GM23338 (cell line): Measurements from ENCODE around the gene HS1BP3. TPM values are rescaled to one million over a fixed set of nuclear protein-coding genes. Genes with fewer than 3 reads are reported as not detected.

Experiments used
- ATAC-seq: fragments of 200-7000 bp; cut with Tn5 transposase; 3 replicates; pipeline ENCODE4 v1.9.1; 2020
- DNase-seq: peaks from one replicate; pipeline ENCODE4 v3.0.0-alpha.2; 2015; ENCODE audit warnings: low spot score
- H2AFZ ChIP-seq: fragments of 200-600 bp; sonication (generic); 2 replicates; pipeline ENCODE4 v1.8.0; 2016; ENCODE audit warnings: antibody characterized with exemption, mild to moderate bottlenecking, moderate library complexity
- H3F3A ChIP-seq: fragments of 200-600 bp; sonication (generic); replicated peaks from 2 replicates; pipeline ENCODE4 v1.8.0; 2017; ENCODE audit warnings: antibody characterized with exemption, mixed run types, low read depth
- H3K27ac ChIP-seq: fragments of 200-600 bp; sonication (generic); 2 replicates; pipeline ENCODE4 v1.6.1; 2016; ENCODE audit warnings: low read depth
- H3K27me3 ChIP-seq: fragments of 200-600 bp; sonication (generic); 2 replicates; pipeline ENCODE4 v1.8.0; 2016; ENCODE audit warnings: mild to moderate bottlenecking, mixed run types, moderate library complexity; ENCODE audit not compliant: insufficient read depth
- H3K36me3 ChIP-seq: fragments of 200-600 bp; sonication (generic); 2 replicates; pipeline ENCODE4 v1.8.0; 2016; ENCODE audit warnings: mild to moderate bottlenecking; ENCODE audit not compliant: insufficient read depth
- H3K4me1 ChIP-seq: fragments of 200-600 bp; sonication (generic); 2 replicates; pipeline ENCODE4 v1.8.0; 2016; ENCODE audit warnings: mild to moderate bottlenecking, moderate library complexity; ENCODE audit not compliant: insufficient read depth
- H3K4me2 ChIP-seq: fragments of 200-600 bp; sonication (generic); 2 replicates; pipeline ENCODE4 v1.7.1; 2017; ENCODE audit warnings: mixed run types
- H3K4me3 ChIP-seq: fragments of 200-600 bp; sonication (generic); 2 replicates; pipeline ENCODE4 v1.6.1; 2016; ENCODE audit warnings: mixed run types
- H3K79me2 ChIP-seq: fragments of 200-600 bp; sonication (generic); replicated peaks from 2 replicates; pipeline ENCODE4 v1.8.0; 2017; ENCODE audit warnings: mild to moderate bottlenecking; ENCODE audit not compliant: insufficient read depth
- H3K9me2 ChIP-seq: fragments of 200-600 bp; sonication (generic); 2 replicates; pipeline ENCODE4 v1.8.0; 2017; ENCODE audit not compliant: insufficient read depth
- H4K20me1 ChIP-seq: fragments of 200-600 bp; sonication (generic); replicated peaks from 2 replicates; pipeline ENCODE4 v1.8.0; 2017; ENCODE audit warnings: mild to moderate bottlenecking; ENCODE audit not compliant: insufficient read depth
- H3K27ac Mint-ChIP-seq: 2 replicates; pipeline ENCODE4 v1.8.0; 2020; ENCODE audit warnings: inconsistent platforms, mild to moderate bottlenecking, moderate library complexity, mixed read lengths
- H3K27me3 Mint-ChIP-seq: 3 replicates; pipeline ENCODE4 v1.8.0; 2022; ENCODE audit warnings: low read depth, mild to moderate bottlenecking, moderate library complexity, mixed read lengths, inconsistent platforms; ENCODE audit not compliant: insufficient read depth, poor library complexity
- H3K36me3 Mint-ChIP-seq: 3 replicates; pipeline ENCODE4 v1.8.0; 2021; ENCODE audit warnings: low read depth, mild to moderate bottlenecking, inconsistent platforms, moderate library complexity, mixed read lengths
- H3K4me1 Mint-ChIP-seq: 3 replicates; pipeline ENCODE4 v1.8.0; 2020; ENCODE audit warnings: mild to moderate bottlenecking, inconsistent platforms, mixed read lengths
- H3K4me3 Mint-ChIP-seq: 3 replicates; pipeline ENCODE4 v1.8.0; 2021; ENCODE audit warnings: moderate library complexity, mild to moderate bottlenecking, inconsistent platforms, mixed read lengths
- H3K9me3 Mint-ChIP-seq: 3 replicates; pipeline ENCODE4 v1.8.0; 2020; ENCODE audit warnings: moderate library complexity, mild to moderate bottlenecking, inconsistent platforms, mixed read lengths
- EZH2 ChIP-seq: fragments of 200-600 bp; sonication (generic); IDR thresholded peaks from one replicate; pipeline ENCODE4 v1.8.0; 2017; ENCODE audit warnings: antibody characterized with exemption, mild to moderate bottlenecking, low read depth; ENCODE audit not compliant: unreplicated experiment
- EZH2phosphoT487 ChIP-seq: fragments of 200-600 bp; sonication (generic); IDR thresholded peaks from one replicate; pipeline ENCODE4 v1.8.1; 2018; ENCODE audit warnings: antibody characterized with exemption; ENCODE audit not compliant: unreplicated experiment
- NANOG ChIP-seq: IDR thresholded peaks from 2 replicates; pipeline ENCODE4 v1.6.1; 2016; ENCODE audit warnings: antibody characterized with exemption, borderline replicate concordance
- POLR2AphosphoS5 ChIP-seq: IDR thresholded peaks from 2 replicates; pipeline ENCODE4 v1.6.1; 2016; ENCODE audit warnings: antibody characterized with exemption, low read depth
- STAT1 ChIP-seq: IDR thresholded peaks from one replicate; pipeline ENCODE4 v1.6.1; 2016; ENCODE audit warnings: antibody characterized with exemption; ENCODE audit not compliant: unreplicated experiment
- ZNF114 ChIP-seq: fragments of 250-450 bp; sonication (Bioruptor Pico); IDR thresholded peaks from 2 replicates; pipeline ENCODE4 v1.5.0; 2020; ENCODE audit warnings: mild to moderate bottlenecking, moderate library complexity
- ZNF331 ChIP-seq: fragments of 250-450 bp; sonication (Bioruptor Pico); IDR thresholded peaks from 2 replicates; pipeline ENCODE4 v1.5.0; 2020; ENCODE audit warnings: low read depth, mild to moderate bottlenecking, moderate library complexity
- polyA plus RNA-seq: library from polyadenylated mRNA; unstranded; fragments of >200 nt; fragmentation: Nextera tagmentation; extraction: Ambion mirVana; gene quantifications from 2 replicates; pipeline ENCODE4 v1.2.1, GENCODE V29; 2016
- total RNA-seq: library from RNA; depleted of rRNA; stranded (reverse); fragments of >200 nt; shearing (Covaris generic); gene quantifications from 2 replicates; pipeline ENCODE4 v1.2.3, GENCODE V29; 2014
- TF ChIP-seq, protein P1 (sequence below): IDR thresholded peaks from one replicate; pipeline ENCODE4 v1.6.1; 2018; ENCODE audit warnings: antibody characterized with exemption; ENCODE audit not compliant: unreplicated experiment

Gene HS1BP3
- total and polyA plus RNA-seq, 2 experiments from 2014 or later = 7.2 to 15.0 TPM

DNA sequence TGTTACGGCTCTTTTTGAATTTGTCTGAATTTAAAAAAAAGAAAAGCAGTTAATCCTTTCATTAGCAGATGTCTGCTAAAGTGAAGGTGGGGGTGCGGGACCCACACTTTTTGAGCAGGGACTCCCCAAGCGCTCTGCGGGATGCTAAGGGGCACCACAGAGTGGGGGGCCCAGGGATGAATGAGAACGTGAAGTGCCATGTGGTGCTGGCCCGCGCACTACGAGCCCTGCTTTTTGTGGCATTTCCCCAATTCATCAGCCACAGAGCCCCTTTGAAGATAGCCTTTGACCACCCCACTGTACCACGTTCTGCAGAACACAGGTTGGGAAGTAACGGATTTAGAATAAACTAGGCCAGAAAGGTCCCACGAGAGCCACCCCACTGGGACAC, 28.6 kb downstream of the HS1BP3 start:
- H3F3A ChIP-seq = no peaks in the 10 kb centered on the region
- no peak overlapping the region for H2AFZ ChIP-seq
- TF ChIP-seq EZH2phosphoT487 = no peak
- TF ChIP-seq EZH2 = no peak
- TF ChIP-seq STAT1 = no peak
- TF ChIP-seq ZNF331 = no peak
- TF ChIP-seq, protein P1, sequence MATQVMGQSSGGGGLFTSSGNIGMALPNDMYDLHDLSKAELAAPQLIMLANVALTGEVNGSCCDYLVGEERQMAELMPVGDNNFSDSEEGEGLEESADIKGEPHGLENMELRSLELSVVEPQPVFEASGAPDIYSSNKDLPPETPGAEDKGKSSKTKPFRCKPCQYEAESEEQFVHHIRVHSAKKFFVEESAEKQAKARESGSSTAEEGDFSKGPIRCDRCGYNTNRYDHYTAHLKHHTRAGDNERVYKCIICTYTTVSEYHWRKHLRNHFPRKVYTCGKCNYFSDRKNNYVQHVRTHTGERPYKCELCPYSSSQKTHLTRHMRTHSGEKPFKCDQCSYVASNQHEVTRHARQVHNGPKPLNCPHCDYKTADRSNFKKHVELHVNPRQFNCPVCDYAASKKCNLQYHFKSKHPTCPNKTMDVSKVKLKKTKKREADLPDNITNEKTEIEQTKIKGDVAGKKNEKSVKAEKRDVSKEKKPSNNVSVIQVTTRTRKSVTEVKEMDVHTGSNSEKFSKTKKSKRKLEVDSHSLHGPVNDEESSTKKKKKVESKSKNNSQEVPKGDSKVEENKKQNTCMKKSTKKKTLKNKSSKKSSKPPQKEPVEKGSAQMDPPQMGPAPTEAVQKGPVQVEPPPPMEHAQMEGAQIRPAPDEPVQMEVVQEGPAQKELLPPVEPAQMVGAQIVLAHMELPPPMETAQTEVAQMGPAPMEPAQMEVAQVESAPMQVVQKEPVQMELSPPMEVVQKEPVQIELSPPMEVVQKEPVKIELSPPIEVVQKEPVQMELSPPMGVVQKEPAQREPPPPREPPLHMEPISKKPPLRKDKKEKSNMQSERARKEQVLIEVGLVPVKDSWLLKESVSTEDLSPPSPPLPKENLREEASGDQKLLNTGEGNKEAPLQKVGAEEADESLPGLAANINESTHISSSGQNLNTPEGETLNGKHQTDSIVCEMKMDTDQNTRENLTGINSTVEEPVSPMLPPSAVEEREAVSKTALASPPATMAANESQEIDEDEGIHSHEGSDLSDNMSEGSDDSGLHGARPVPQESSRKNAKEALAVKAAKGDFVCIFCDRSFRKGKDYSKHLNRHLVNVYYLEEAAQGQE = no peak
- no peak for TF ChIP-seq NANOG
- no peaks in the 10 kb centered on the region for H3K79me2 ChIP-seq
- peaks cover 6% of the 10 kb centered on the region; the same call in 2 of the 3 replicates for H3K4me1 Mint-ChIP-seq
- no peak overlapping the region for H3K4me2 ChIP-seq
- H3K36me3 Mint-ChIP-seq = no peaks in the 10 kb centered on the region
- H3K27me3 ChIP-seq = no peaks in the 10 kb centered on the region
- H3K27ac ChIP-seq = no peak overlapping the region
- no peaks in the 10 kb centered on the region for H3K36me3 ChIP-seq
- H3K9me3 Mint-ChIP-seq = no peaks in the 10 kb centered on the region
- H3K9me2 ChIP-seq = no peaks in the 10 kb centered on the region
- H3K4me3 ChIP-seq = no peak overlapping the region
- DNase-seq (no peak), ATAC-seq (no peak)
- no peaks in the 10 kb centered on the region for H4K20me1 ChIP-seq
- peaks cover 7% of the 10 kb centered on the region for H3K27me3 Mint-ChIP-seq
- H3K27ac Mint-ChIP-seq = no peak overlapping the region
- H3K4me1 ChIP-seq = no peaks in the 10 kb centered on the region
- no peak overlapping the region for H3K4me3 Mint-ChIP-seq

DNA sequence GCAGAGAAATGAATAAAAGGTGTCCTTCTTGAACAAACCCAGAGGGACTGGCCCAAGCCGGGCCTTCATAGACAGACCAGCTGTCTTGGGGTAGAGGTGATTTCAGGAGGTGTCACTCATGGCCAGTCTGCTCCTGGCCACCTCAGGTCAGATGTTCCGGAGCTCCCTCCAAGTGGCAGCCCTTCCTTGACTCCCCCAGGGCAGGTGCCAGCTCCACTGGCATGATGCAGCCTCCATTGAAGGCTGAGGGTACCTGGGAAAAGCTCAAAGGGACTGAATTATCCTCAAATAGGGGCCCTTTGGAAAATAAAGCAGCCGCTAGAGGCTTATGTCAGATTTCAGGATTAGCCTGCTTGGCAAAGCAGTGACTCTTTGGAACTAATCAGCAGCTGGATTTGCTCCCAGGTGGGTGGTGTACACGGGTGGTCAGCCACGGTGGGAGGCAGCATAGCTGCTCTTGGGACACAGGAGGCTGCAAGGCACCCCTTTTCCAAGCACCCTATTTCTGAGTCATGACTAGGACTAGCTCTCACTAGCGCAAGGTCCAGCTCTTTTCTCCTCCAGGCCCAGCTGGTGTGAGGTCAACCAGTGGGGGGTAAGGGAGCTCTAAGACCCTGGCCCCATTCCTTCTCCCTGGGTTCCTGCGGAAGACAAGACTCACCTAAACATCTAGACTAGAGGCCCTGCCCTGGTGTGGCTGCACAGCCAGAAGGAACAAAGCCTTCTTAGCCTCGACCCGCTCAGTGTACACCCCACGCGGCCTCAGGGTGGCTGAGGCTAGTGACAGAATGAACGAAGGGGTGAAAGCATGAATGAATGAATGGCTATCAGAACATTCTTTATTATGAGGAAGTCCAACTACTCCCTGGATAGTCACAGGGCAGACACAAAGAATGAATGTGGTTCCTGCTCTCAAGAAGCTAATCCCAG, 29.3 kb downstream of the HS1BP3 start:
- no peaks in the 10 kb centered on the region for H3K9me2 ChIP-seq
- no peak overlapping the region for H3K4me3 ChIP-seq
- H3K9me3 Mint-ChIP-seq = no peaks in the 10 kb centered on the region
- no peaks in the 10 kb centered on the region for H3K36me3 Mint-ChIP-seq
- no peaks in the 10 kb centered on the region for H3K36me3 ChIP-seq
- H3K4me2 ChIP-seq = no peak overlapping the region
- H3K27ac Mint-ChIP-seq = no peak overlapping the region
- DNase-seq (no peak), ATAC-seq (no peak)
- peaks cover 7% of the 10 kb centered on the region for H3K27me3 Mint-ChIP-seq
- peaks cover 8% of the 10 kb centered on the region; the same call in 2 of the 3 replicates for H3K4me1 Mint-ChIP-seq
- no peaks in the 10 kb centered on the region for H3K79me2 ChIP-seq
- no peak overlapping the region for H2AFZ ChIP-seq
- no peak overlapping the region for H3K27ac ChIP-seq
- TF ChIP-seq POLR2AphosphoS5 (no peak), STAT1 (no peak), ZNF331 (no peak), EZH2phosphoT487 (no peak), ZNF114 (CRISPR knock-in tag) (no peak), NANOG (no peak)
- TF ChIP-seq, protein P1 = no peak
- H4K20me1 ChIP-seq = no peaks in the 10 kb centered on the region
- H3F3A ChIP-seq = no peaks in the 10 kb centered on the region
- no peak overlapping the region for H3K4me3 Mint-ChIP-seq
- H3K4me1 ChIP-seq = no peaks in the 10 kb centered on the region
- no peaks in the 10 kb centered on the region for H3K27me3 ChIP-seq
